Measurements from ENCODE around the gene AQP6. TPM values are rescaled to one million over a fixed set of nuclear protein-coding genes. Genes with fewer than 3 reads are reported as not detected.

The AQP6 gene
- total RNA-seq, 1 donor from 2014 or later = not detected

- DNase-seq (ENCODE audit: low spot score) = no peak
Observed at GRCh38 chr12:49955899-49956662, 16.7 kb upstream of the AQP6 start.

DNA sequence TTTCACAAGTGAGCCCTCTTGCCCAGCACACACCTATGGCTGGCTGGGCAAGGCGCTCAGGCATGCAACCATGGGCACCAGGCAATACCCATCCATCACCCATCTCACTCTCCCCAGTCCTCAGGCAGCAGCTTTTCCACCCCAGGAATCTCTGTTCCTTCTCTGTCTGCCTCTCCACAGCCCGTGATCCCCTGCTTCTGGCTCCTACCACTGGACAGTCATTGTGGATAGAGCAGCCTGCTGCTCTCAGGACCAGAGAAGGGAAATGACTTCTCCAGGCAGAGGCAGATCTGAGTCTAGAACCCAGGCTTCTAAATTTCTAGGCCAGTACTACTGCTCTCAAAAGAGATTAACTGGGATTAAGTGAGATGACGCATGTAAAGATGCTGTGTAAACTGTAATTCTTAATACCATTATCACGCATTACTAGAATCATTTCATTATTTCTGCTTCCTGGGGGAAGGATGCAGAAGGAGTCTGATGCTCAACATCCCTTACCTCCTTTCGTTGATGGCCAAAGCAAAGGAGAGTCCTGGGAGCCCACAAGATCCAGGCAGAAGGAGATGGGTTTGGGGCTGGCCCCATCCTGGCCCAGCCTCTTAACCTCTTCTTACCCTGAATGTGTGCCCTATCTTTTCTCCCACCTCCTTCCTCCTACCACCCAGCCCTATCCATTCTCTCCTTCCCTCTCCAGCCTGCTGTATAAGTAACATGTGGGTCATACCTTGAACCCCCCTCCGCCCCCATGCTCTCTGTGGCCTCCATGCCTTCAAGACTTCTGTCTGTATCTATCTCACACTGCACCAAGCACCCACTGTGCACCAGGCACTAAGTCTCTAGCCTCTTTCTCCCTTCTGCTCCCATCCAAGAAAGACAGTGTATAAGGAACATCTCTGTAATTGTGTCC lies 15.8 kb upstream of the AQP6 start:
- DNase-seq (ENCODE audit: low spot score) = no peak

- DNase-seq (ENCODE audit: low spot score) = no peak
Observed at GRCh38 chr12:49957570-49957967, 15.2 kb upstream of the AQP6 start.

DNA sequence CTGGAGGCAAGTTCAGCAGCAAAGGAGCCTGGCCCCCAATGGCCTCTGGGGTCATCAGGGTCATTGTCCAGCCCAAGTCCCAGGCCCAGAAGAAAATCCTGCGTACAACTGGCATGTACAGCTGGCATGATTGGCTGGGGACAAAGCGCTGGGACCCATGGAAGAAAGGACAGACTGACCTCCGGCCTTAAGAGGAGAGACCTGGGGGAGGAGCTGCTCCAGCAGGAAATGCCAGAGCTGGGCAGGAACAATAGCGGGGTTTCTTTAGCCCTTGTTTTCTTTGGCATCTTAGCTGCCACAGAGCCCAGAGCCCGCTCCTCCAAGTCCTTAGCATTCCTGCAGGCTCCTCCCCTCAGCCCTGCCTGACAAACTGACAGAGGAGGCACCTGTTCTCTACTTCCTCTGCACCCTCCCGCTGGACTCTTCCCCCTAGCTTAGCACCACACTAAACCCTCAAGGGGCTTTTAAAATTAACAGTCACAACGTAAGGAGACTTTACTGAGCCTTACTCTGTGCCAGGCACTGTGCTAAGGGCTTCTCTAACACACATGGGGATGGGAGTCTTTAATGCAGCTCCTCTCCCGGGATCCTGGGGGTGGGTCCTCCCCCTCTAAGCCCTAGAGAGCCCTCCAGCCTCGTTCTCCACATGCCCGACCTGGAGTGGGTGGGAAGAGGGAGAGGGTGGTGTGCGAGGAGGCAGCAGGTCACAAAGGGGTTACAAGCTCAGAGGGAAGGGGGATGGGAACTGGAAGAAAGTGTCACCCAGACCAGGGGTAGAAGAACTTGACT lies 12.9 kb upstream of the AQP6 start:
- DNase-seq (ENCODE audit: low spot score) = no peak

DNA sequence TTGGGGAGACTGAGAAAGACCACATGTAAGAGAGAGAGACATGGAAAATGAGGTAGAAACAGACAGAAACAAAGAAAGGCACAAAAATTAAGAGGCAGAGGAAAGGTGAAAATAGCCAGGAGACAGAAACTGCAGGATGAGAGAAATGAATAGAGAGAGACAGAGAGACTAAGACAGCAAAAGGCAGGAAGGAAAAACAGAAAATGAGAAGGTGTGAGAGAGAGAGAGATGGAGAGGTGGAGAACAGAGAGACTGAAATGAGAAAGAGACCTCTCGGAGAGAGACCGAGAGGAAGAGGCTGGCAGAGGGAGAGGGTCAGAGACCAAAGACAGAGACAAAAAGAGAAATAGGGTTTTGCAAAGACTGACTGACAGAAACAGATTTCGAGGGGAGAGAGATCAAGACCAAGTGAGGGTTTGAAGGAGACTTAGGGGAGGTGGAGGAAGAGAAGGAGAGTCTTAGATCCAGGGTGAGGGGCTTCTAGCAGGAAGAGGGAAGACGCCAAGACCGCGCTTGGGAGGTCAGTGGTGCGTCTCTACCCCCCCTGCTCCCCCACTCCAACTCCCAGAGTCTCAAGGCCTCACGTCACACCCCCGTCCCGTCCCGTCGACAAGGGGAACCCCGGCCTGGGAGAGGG lies 12.2 kb upstream of the AQP6 start:
- no peak for DNase-seq (ENCODE audit: low spot score)

GRCh38 chr12:49961111-49961922 lies 11.4 kb upstream of the AQP6 start, which contains the start of gene AQP5:
Gene AQP5, plus strand, starts transcription at chr12:49961872. Its CDS starts 146 bp downstream, at chr12:49962018.
- no peak for DNase-seq (ENCODE audit: low spot score)

GRCh38 chr12:49961993-49962764 lies 10.6 kb upstream of the AQP6 start:
- no peak for DNase-seq (ENCODE audit: low spot score)

DNA sequence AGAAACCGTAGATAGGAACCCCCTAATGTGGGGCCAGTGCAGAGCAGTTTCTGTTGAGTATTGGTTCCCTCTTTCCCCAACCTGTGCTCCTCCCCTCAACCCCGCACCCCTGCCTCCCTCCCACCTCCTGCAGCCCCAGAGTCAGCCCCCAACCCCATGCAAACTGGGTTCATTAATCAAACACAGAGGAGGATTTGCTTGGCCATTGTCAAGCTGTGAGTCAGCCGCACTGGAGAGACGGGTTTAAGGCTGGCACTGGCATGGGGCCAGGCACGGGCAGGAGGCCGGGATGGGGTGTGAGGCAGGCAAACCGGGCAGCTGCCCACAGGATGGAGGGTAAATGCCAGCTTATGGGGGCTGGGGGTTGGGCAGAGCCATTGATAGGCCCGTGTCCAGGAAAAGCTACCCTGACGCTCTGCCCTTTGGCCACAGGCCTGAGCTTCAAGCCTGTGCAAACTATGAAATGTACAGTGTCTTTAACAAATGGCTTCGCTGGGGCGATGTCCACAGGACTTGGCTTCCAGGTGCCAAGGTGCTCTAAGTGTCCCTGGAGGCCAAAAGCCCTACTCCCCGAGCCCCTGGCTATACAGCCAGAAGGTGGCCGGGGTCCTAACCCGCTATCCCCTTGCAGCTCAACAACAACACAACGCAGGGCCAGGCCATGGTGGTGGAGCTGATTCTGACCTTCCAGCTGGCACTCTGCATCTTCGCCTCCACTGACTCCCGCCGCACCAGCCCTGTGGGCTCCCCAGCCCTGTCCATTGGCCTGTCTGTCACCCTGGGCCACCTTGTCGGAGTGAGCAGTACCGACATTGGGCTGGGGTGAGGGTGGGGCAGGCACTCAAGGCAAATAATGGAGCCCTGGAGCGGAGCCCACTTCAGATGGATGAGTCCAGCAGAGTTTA lies 9.6 kb upstream of the AQP6 start:
- DNase-seq (ENCODE audit: low spot score) = peak; percentile 87

- DNase-seq (ENCODE audit: low spot score) = no peak
Observed at GRCh38 chr12:49963976-49964815, 8.6 kb upstream of the AQP6 start.

GRCh38 chr12:49964849-49965624 lies 7.7 kb upstream of the AQP6 start:
- DNase-seq (ENCODE audit: low spot score) = no peak

DNA sequence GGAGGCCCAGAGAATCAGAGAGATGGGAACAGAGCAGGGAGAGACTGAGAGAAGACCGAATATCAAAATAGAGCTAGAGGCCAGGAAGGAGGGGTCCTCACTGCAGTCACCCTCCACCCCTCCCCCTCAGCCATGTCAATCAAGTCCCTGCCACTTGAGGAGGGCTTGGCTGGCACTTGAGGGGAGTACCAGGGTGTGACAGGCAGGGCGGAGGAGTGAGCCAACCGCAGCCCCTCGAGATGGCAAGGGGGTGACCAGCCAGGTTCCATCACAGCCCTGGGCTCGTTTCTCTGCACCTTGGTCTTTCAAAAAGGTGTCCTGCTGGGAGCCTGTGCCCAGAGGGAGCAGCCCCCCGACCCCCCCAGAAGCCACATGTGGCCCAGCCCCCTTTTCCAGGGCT lies 6.9 kb upstream of the AQP6 start:
- no peak for DNase-seq (ENCODE audit: low spot score)

- no peak for DNase-seq (ENCODE audit: low spot score)
Observed at GRCh38 chr12:49966511-49967041, 6.2 kb upstream of the AQP6 start.

DNA sequence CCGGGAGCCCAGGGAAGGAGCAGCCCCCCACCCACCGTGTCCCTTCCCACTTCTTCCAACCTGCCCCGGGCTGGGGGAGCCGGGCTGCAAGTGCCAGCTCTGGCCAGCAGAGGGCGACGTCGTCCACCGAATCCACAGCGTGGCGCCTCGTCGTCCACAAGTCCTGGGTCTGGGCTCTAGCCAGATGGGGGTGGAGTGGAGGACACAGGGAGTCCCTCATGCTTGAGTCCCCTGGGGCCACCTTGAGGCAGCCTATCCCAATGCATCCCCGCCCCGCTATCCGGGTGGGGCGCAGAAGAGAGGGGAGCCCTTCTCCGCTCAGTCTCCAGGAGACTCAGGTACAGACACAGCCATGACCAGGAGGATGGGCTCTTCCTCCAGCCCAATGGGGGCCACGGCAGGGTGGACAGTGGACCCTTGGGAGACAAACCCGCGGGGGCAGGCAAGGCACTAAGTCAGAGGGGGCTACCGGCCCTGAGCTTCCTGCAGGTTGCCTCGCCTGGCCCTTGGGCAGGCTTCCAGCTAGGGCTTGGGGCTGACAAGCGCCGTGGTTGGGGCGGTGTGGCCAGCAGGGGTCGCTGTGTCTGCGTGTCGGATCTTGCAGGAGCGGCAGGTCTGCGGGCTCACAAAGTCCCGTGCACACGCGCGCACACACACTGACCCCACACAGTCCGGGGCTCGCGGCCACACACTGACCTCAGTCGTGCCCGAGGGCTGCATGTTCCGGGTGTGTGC lies 5.5 kb upstream of the AQP6 start:
- DNase-seq (ENCODE audit: low spot score) = peak; percentile 91

DNA sequence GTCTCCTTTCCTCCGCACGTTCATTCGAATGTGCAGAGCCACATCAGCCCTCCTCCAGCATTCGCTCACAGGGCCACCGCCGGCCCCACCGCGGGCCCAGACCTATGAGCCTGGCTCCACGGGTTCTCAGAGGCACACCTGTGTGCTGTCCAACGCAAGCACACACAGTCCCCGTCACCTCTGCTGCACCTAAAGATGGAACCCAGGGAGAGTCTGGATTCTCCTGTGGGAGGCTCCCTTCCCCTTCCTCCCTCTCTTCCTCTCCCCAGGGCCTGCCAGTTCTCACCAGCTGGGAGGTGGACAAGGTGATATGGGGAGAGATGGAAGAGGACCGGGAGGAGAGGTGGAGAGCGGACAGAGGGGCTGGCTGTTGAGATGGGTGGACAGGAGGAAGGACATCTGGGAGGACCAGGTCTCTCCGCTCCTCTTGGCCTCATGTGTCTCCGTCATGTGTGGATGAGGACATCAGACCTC lies 4.9 kb upstream of the AQP6 start:
- no peak for DNase-seq (ENCODE audit: low spot score)

DNA sequence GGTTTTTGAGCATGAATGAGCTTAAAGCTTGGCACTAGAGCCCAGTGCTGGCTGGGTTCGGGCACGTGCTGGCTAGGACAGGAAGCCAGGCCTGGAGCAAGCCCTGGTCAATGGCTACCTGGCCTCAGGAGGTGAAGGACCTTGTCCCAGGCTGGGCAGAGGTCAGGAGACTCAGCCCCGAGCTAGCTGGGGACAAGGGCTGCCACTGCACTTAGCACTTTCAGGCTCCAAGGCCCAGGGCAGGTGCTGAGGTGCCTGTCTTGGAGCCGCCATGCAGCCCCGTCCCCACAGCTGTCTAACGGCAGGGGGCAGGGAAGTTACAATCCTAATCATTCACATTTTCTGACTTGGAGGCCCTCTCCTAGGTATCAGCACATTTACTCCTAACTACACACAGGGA lies 4.3 kb upstream of the AQP6 start:
- DNase-seq (ENCODE audit: low spot score) = no peak

DNA sequence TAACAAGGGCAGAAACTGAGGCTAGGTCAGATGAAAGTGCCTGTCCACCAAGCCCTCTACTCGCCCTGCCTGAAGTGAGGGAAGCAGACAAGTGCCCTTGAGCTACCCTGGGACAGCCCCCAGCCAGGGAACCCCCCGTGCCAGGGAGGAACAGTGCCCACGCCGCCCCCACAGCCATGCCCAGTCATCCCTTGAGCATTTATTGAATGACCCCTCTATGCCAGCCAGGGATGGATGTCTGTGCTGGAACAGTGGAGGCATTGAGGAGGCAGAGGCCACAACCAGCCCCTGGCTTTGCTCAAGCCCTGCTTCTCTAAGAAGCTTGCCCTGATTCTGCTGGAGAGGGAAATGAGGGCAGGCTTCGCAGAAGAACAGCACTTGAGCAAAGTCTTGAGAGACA lies 3.7 kb upstream of the AQP6 start:
- no peak for DNase-seq (ENCODE audit: low spot score)

All from ureter (tissue), 1 donor.